B cell (primary cell): Measurements from ENCODE around the gene DHX35. TPM values are rescaled to one million over a fixed set of nuclear protein-coding genes. Genes with fewer than 3 reads are reported as not detected.

Experiments used
- ATAC-seq: fragments of 200-7000 bp; cut with Tn5 transposase; one replicate; pipeline ENCODE4 v1.10.0; 2021; ENCODE audit warnings: low read depth, mild to moderate bottlenecking, moderate number of reproducible peaks, moderate library complexity
- CTCF ChIA-PET: fragments of 350-600 bp; sonication (Branson Sonifier 250); formaldehyde crosslinking; loops from one replicate; lab custom pipeline; 2021; ENCODE audit warnings: antibody characterized with exemption, inconsistent platforms; lab: Charles Lee
- POLR2A ChIA-PET: fragments of 350-600 bp; sonication (Branson Sonifier 250); formaldehyde crosslinking; loops from one replicate; lab custom pipeline; 2021; ENCODE audit warnings: antibody characterized with exemption; lab: Charles Lee
- DNase-seq: peaks from one replicate; pipeline ENCODE4 v3.0.0; 2013
- H2AFZ ChIP-seq: 2 replicates; pipeline ENCODE4 v1.6.1; 2012; ENCODE audit warnings: mild to moderate bottlenecking, low read depth, low read length; ENCODE audit not compliant: insufficient read depth, poor library complexity, severe bottlenecking
- H3K27ac ChIP-seq, 2 donors: 1 replicate in 1 of 2; 2 replicates in 1 of 2; pipeline ENCODE4 v1.5.1; 2012 to 2013; ENCODE audit warnings: low read length in 2 of 2, mild to moderate bottlenecking in 2 of 2, moderate library complexity in 1 of 2
- H3K27me3 ChIP-seq, 4 experiments: fragments of 200-600 bp in 1 of 4; sonication (generic) in 1 of 4; replicated peaks in 1 of 4; 1 replicate in 2 of 4; 2 replicates in 2 of 4; pipeline versions ENCODE4 v1.6.1 to v1.7.0; 2013 to 2016; ENCODE audit warnings: low read length in 3 of 4, mild to moderate bottlenecking in 2 of 4, mixed read lengths in 1 of 4, moderate library complexity in 1 of 4; ENCODE audit not compliant: insufficient read depth in 4 of 4, control insufficient read depth in 3 of 4; ENCODE audit errors: control extremely low read depth in 1 of 4
- H3K36me3 ChIP-seq, 2 experiments: replicated peaks in 1 of 2; 1 replicate in 1 of 2; 2 replicates in 1 of 2; pipeline versions ENCODE4 v1.6.1 to v1.7.1; 2013; ENCODE audit warnings: low read length in 1 of 2; ENCODE audit not compliant: insufficient read depth in 2 of 2, control insufficient read depth in 1 of 2; ENCODE audit errors: control extremely low read depth in 1 of 2, extremely low read depth in 1 of 2
- H3K4me1 ChIP-seq, 2 donors: fragments of 200-600 bp in 1 of 2; sonication (generic) in 1 of 2; 1 replicate in 1 of 2; 2 replicates in 1 of 2; pipeline versions ENCODE4 v1.5.1 to v1.6.1; 2013 to 2017; ENCODE audit warnings: low read length in 2 of 2; ENCODE audit not compliant: control insufficient read depth in 2 of 2, insufficient read depth in 2 of 2
- H3K4me2 ChIP-seq: replicated peaks from 2 replicates; pipeline ENCODE3; 2012; ENCODE audit warnings: mild to moderate bottlenecking, low read depth, low read length; ENCODE audit not compliant: poor library complexity, severe bottlenecking
- H3K4me3 ChIP-seq, 5 experiments: fragments of 200-600 bp in 1 of 5; sonication (generic) in 1 of 5; 1 replicate in 3 of 5; 2 replicates in 2 of 5; pipeline versions ENCODE4 v1.5.1 to v1.7.0; 2011 to 2016; ENCODE audit warnings: low read length in 4 of 5, mild to moderate bottlenecking in 4 of 5, low read depth in 2 of 5, control low read depth in 1 of 5, moderate library complexity in 1 of 5; ENCODE audit not compliant: insufficient read depth in 1 of 5; ENCODE audit errors: control extremely low read depth in 1 of 5, extremely low read depth in 1 of 5
- H3K79me2 ChIP-seq: fragments of 200-600 bp; sonication (generic); one replicate; pipeline ENCODE4 v1.6.0; 2016; ENCODE audit warnings: low read length; ENCODE audit not compliant: control insufficient read depth, insufficient read depth
- H3K9ac ChIP-seq: fragments of 200-600 bp; sonication (generic); 2 replicates; pipeline ENCODE4 v1.6.1; 2017; ENCODE audit warnings: mild to moderate bottlenecking, low read length, moderate library complexity
- H3K9me3 ChIP-seq, 3 donors: one replicate each; pipeline versions ENCODE4 v1.6.1 to v1.7.1; 2013; ENCODE audit warnings: low read length in 2 of 3; ENCODE audit not compliant: control insufficient read depth in 2 of 3, insufficient read depth in 1 of 3; ENCODE audit errors: control extremely low read depth in 1 of 3
- H4K20me1 ChIP-seq: 2 replicates; pipeline ENCODE4 v1.6.0; 2012; ENCODE audit warnings: mild to moderate bottlenecking, low read length; ENCODE audit not compliant: insufficient read depth, control insufficient read depth, poor library complexity, severe bottlenecking
- H3K27ac Mint-ChIP-seq: one replicate; pipeline ENCODE4 v1.8.0; 2021; ENCODE audit warnings: mixed read lengths
- H3K27me3 Mint-ChIP-seq: one replicate; pipeline ENCODE4 v1.8.0; 2021; ENCODE audit warnings: mixed read lengths
- H3K4me1 Mint-ChIP-seq: one replicate; pipeline ENCODE4 v1.8.0; 2021; ENCODE audit warnings: mixed read lengths
- H3K4me3 Mint-ChIP-seq: one replicate; pipeline ENCODE4 v1.8.0; 2021; ENCODE audit warnings: mixed read lengths
- H3K9me3 Mint-ChIP-seq: one replicate; pipeline ENCODE4 v1.8.0; 2022; ENCODE audit warnings: mixed read lengths; ENCODE audit not compliant: insufficient read depth
- CTCF ChIP-seq: fragments of 200-600 bp; IDR thresholded peaks from one replicate; pipeline ENCODE4 v1.8.0; 2022; ENCODE audit warnings: antibody characterized with exemption, mild to moderate bottlenecking
- EZH2 ChIP-seq: IDR thresholded peaks from 2 replicates; pipeline ENCODE4 v1.6.1; 2012; ENCODE audit warnings: borderline replicate concordance, low read depth, mild to moderate bottlenecking, moderate library complexity, low read length; ENCODE audit not compliant: insufficient read depth, poor library complexity, severe bottlenecking
- WGBS: methylation state at CpG from one replicate; pipeline ENCODE4 v1.1.5; 2013; ENCODE audit warnings: missing lambda C conversion rate; ENCODE audit not compliant: insufficient coverage; 5-methylcytosine and 5-hydroxymethylcytosine counted together
- intact Hi-C: fragments of 100-400 bp; cut with micrococcal nuclease; formaldehyde crosslinking; loops from one replicate; pipeline ENCODE4 v1.10.0; 2022
- polyA plus RNA-seq: library from polyadenylated mRNA; depleted of rRNA; stranded (reverse); fragments of >200 nt; gene quantifications from 2 replicates; pipeline ENCODE4 v1.2.3, GENCODE V29; 2012
- total RNA-seq, 2 donors: library from RNA; stranded (reverse); fragments of 120-200 nt in 1 of 2; gene quantifications; 1 replicate in 1 of 2; 2 replicates in 1 of 2; pipeline versions ENCODE4 v1.2.3 to v1.2.4, GENCODE V29; 2013 to 2022

Gene DHX35
- total and polyA plus RNA-seq, 2 donors (not counting 1 experiment from before 2014, with no cell fraction given), result 7.5 to 12.4 TPM

GRCh38 chr20:39072132-39072531, 110.0 kb downstream of the DHX35 start:
- CTCF ChIA-PET, result interaction anchor here (0.6 to 1.1 kb wide), 2 partner anchors 9 to 405 kb away, joined by 4 to 5 read pairs; no protein-coding TSS in a partner anchor
- Mint-ChIP-seq H3K4me3 (no peak overlapping the region), H3K27me3 (peaks cover 53% of the 10 kb centered on the region), H3K27ac (no peak overlapping the region), H3K9me3 (peaks cover 3% of the 10 kb centered on the region), H3K4me1 (no peaks in the 10 kb centered on the region)
- no peak overlapping the region for H3K9ac ChIP-seq
- H3K9me3 ChIP-seq, result peaks cover 0 to 5% (median 3%) of the 10 kb centered on the region in 3 donors
- no peak for ATAC-seq
- DNase-seq, result no peak
- H3K4me2 ChIP-seq, result no peak overlapping the region
- H2AFZ ChIP-seq, result no peak overlapping the region
- no peak overlapping the region for H3K27ac ChIP-seq
- no peaks in the 10 kb centered on the region for H3K79me2 ChIP-seq
- H3K27me3 ChIP-seq, result peaks cover 0 to 18% (median 0%) of the 10 kb centered on the region in 4 experiments
- intact Hi-C loops, result no loop called here
- POLR2A ChIA-PET, result no interaction called here
- H4K20me1 ChIP-seq, result no peaks in the 10 kb centered on the region
- no peak for TF ChIP-seq EZH2
- no peak for TF ChIP-seq CTCF
- 98% methylated on average over 9 of the region's 11 CpGs for WGBS
- H3K36me3 ChIP-seq, result no peaks in the 10 kb centered on the region
- no peak overlapping the region for H3K4me3 ChIP-seq
- H3K4me1 ChIP-seq, result no peaks in the 10 kb centered on the region

DNA sequence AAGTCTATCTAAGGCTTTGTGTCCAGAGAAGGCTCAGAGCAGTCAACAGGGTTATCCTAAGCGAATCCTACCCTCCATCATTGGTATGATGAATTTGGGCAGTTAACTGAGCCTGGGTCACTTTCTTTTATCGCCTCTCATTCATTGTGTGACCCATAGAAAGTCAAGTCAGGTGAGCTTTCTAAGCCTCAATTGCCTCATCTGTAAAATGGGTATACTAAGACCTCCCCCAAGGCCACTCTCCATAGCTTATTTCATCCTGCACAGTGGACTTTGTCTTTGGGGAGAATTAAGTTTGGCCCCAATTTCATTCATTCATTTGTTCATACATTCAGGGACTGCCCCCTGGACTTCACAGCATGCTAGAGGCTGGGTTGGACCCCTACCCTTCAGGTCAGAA, 110.5 kb downstream of the DHX35 start:
- peaks cover 0 to 18% (median 0%) of the 10 kb centered on the region in 4 experiments for H3K27me3 ChIP-seq
- CTCF ChIA-PET, result interaction anchor here (1.1 kb wide), 1 partner anchor 8 kb away, joined by 4 read pairs; no protein-coding TSS in a partner anchor
- H4K20me1 ChIP-seq, result no peaks in the 10 kb centered on the region
- no peak overlapping the region for H3K4me3 Mint-ChIP-seq
- H3K9ac ChIP-seq, result no peak overlapping the region
- H3K4me1 ChIP-seq, result no peaks in the 10 kb centered on the region
- POLR2A ChIA-PET, result no interaction called here
- no peak overlapping the region for H2AFZ ChIP-seq
- peaks cover 3% of the 10 kb centered on the region for H3K9me3 Mint-ChIP-seq
- H3K4me1 Mint-ChIP-seq, result no peaks in the 10 kb centered on the region
- no peak overlapping the region for H3K27ac Mint-ChIP-seq
- H3K79me2 ChIP-seq, result no peaks in the 10 kb centered on the region
- H3K27ac ChIP-seq, result no peak overlapping the region
- no peak overlapping the region for H3K4me2 ChIP-seq
- DNase-seq (no peak), ATAC-seq (no peak)
- no peak overlapping the region for H3K4me3 ChIP-seq
- TF ChIP-seq EZH2, result no peak
- H3K27me3 Mint-ChIP-seq, result peaks cover 52% of the 10 kb centered on the region
- intact Hi-C loops, result no loop called here
- H3K9me3 ChIP-seq, result peaks cover 0 to 5% (median 3%) of the 10 kb centered on the region in 3 donors
- H3K36me3 ChIP-seq, result no peaks in the 10 kb centered on the region
- WGBS, result 100% methylated on average over 1 of the region's 2 CpGs
